Inflammatory macrophage (primary cell): ENCODE results near the gene CCDC57.

Experiments used
- DNase-seq, 2 donors: peaks; one replicate each; pipeline ENCODE4 v3.0.0-alpha.2; 2020 to 2022

CCDC57 gene

DNA sequence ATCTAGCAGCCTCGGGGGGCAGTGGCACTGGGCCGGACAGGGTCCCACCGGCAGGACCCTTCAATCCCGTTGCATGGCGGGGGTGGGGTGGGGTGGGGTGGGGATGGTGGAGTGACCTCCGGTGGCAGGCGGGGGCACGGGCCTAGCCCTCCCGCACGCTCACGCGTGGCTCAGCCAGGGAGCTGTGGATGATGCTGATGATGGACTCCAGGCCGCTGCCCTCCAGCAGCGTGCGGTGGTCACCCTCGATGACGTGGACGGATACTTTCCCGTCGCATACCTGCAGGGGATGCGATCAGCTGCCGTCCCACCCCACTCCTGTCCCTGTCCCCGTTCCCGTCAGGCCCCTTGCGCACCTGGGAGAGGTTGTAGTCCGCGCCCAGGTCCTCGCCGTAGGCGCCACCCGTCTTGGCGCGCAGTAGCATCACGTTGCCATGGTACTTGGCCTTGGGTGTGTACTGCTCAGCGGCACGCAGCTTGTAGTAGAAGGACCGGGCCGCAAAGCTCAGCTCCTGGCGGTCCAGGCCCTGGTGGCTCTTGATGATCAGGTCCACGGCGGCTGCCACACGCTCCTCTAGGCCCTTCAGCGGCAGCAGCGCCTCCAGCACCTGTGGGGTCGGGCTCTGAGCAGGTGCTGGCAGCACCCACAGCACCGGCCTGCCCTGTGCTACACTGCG is 133.5 kb downstream of the CCDC57 start:
- DNase-seq = no peak

DNA sequence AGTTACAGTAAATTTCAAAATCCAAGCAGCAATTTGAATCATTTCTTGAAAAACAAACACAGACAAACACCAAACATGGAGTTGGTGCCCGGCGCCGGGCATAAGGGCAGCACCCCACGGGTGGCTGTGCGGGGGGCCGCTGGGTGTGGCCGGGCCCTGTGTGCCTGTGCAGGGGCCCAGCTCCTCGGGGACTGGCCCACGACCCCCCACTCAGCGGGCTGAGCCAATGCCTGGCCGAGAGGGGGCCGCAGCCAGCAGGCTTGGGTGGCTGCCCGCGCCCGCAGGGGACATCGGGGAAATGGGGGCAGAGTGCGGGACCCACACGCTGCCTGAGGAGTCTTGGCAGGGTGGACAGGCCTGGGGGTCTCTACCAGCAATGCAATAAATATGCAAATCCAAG is 134.2 kb downstream of the CCDC57 start:
- DNase-seq = no peak

DNA sequence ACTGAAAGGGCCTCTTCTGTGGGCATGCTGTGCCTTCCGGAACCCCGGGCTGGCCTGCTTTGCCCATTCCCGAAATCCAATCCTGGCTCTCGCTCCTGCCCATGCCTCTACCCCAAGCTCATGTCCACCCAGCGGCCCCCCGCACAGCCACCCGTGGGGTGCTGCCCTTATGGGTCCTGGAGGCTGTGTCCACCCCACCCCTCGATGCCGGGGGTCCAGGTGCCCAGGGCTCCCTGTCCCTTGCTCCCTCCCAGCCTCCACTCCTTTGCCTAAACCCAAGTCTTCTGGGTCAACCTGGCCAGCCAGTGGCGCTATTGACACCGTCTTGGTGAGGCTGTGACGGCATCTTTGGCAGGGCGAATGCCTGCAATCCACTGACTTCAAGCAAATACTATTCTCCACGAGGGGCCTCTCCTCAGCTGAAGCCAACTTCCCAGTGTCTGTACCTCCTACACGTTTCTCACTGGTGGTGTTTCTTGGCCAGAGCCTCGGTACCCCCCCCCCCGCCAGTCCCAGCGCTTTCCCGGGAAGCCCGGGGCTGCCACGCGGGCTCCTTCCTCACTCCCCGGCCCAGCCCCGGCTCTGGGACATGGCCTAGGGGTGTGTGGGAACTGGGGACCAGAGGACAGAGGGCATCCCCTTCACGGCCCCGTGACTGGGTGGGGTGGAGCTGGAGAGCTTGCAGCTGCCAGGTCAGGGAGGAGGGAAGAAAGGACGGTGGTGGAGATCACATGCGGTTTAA is 134.9 kb downstream of the CCDC57 start:
- DNase-seq = no peak

DNA sequence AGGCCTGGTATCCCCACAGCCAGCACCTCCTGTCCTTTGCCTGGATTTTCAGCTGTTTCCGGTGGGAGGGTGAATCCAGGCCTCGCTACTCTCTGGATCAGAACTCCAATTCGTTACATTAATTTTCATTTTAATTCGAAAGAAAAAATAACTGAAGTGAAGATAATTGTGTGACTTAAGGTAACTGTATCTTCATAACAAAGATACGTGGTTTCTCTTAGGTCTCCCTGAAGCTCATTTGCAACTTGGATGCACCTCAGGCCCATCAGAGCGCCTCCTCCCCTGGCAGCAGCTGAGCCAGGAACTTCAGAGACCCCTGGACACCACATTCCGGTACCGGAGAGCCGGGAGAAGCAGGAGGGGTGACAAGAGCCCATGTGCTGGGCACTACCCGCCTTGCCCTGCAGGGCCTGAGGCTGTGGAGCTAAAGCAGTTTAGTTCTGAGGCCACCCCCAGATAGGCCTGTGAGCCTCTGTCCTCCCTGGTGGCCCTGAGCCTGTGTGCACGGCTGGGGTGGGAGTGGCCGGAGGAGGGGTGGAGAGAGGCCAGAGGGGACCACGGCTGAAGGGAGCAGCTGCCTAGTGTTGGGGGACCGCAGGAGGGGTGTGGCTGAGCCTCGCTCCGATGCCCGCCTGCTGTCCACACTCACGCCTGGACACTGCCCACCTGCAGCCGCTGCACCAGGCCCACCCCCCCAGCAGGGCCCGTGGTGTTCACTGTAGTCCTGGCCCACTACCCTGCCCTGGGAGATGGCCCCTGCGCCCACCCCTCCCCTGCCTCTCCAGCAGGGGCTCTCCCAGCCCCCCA is 135.7 kb downstream of the CCDC57 start:
- DNase-seq = no peak

DNA sequence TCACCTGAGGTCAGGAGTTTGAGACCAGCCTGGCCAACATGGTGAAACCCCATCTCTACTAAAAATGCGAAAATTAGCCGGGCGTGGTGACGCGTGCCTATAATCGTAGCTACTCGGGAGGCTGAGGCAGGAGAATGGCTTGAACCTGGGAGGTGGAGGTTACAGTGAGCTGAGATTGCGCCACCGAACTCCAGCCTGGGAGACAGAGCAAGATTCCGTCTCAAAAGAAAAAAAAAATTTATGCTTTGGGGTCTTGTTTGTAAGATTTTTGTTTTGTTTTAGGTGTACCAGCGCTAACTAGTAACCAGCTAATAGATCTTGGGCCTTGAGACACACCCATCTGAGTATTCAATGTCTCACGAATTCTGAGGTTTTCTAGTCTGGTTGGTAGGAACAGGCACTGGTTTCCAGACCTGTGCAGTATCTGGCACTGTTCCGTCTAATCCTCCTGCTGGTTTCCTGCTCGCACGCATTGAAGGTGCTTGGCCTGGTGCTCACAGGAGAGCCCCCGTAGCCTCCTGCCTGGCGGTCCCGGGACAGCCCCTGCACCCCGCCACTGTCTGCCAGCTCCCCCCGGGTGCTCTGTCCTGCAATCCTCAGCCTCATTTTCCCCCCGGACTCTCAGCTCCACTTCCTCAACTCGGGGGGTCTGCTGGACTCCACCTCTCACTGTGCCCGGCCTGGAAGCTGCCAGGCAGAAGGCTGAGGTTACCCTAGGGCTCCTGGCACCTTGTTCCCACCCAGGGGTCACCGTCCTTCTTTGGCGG is 136.4 kb downstream of the CCDC57 start:
- no peak for DNase-seq

DNA sequence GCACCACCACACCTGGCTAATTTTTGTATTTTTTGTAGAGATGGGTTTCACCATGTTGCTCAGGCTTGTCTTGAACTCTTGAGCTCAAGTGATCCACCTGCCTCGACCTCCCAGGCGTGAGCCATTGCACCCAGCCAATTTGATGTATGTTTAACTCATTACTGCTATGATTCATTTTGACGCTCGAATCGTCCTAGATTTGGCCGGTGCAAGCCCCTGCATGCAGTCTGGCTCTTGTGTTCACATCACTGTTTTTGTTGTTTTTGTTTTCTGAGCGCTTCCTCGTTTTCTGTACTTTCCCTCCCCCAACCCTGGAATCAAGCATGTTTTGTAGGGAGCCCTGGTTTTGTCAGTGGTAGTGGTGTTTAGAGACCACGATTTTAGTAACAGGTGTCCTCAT is 139.2 kb downstream of the CCDC57 start:
- DNase-seq = no peak

DNA sequence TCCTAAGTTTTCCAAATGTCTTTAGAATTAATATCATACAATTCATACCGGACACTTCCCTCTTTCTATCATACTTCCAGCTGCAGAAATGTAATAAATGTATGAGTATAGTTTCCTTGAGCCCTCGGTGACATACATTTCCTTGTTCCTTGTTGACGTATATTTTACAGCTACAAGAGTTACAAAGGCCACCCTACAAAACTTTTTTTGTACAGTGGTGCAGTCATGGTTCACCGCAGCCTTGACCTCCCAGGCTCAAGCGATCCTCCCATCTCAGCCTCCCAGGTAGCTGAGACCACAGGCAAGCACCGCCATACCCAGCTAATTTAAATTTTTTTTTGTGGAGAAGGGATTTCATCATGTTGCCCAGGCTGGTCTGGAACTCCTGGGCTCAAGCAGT is 139.8 kb downstream of the CCDC57 start:
- DNase-seq = no peak

DNA sequence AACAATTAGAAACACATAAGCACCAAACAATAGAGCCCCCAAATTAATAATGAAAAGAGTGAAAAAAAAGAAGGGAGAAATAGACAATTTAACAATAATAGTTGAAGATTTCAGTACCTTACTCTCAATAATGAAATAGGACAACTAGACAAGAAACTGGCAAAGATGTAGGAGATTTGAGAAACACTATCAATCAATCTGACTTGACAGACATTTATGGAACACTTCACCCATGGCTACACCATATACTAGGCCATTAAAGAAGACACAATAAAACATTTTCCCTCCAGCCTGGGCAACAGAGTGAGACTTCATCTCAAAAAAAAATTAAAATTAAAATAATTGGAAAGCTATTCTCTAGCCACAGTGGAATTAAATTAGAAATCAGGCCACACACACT is 142.0 kb downstream of the CCDC57 start:
- no peak for DNase-seq

DNA sequence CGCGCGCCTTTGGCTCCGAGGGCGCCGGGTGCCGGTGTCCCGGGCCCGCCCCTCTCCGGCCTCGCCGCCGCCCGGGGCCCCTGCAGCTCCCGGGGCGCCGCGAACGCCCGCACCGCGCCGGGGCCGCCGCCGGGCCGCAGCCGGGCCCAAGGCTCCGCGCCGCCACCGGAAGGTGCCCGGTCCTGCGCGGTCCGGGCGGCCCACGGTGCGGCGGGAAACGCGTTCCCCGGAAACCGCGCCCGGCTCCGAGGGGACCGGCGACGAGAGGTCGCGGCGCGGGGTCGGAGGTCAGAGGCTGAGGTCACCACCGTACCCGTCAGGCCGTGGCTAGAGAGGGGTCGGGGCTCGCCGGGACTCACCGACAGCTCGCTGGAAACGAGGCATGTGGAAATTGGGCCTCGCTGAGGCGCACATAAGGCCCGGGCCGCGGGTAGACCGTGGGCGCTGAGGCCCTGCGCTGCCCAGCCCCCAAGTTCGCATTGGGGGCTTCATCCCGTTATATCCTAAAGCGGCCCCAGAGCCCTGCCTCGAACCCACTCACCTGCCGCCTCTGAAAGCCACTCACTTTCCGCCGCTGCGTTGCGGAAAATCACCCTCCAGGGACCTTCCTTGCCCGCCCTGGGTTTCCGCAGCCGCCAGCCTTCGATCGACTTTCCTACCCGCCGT is 146.9 kb downstream of the CCDC57 start, which contains the start of gene DUS1L:
Gene DUS1L (minus strand): TSS at position 167 of the 666 bp plus-strand sequence. CDS start 745 bp downstream, outside the sequence.
- peak; percentile 67 to 74 for DNase-seq

DNA sequence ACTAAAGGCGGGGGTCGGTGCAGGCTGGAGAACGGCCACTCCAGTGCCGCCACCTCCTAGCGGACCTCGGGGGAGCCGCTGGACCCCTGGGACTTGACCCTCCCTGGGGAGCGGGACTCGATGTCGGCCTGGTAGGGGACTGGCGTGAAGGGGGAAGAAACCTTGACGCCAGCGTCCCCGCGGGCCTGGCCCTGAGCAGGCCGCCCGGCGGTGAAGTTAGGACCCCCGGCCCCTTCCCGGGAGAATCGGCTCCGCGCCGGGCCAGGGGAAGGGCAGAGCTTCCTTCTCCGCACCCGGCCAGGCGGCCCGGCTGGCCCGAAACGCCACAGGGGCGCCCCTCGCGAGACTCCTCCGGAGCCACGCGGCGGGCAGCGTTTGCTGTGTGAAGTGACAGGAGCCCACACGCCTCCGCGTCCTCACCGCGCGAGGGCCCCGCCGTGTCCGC is 147.4 kb downstream of the CCDC57 start:
- DNase-seq = peak in 1 of 2 donors; percentile 37

DNA sequence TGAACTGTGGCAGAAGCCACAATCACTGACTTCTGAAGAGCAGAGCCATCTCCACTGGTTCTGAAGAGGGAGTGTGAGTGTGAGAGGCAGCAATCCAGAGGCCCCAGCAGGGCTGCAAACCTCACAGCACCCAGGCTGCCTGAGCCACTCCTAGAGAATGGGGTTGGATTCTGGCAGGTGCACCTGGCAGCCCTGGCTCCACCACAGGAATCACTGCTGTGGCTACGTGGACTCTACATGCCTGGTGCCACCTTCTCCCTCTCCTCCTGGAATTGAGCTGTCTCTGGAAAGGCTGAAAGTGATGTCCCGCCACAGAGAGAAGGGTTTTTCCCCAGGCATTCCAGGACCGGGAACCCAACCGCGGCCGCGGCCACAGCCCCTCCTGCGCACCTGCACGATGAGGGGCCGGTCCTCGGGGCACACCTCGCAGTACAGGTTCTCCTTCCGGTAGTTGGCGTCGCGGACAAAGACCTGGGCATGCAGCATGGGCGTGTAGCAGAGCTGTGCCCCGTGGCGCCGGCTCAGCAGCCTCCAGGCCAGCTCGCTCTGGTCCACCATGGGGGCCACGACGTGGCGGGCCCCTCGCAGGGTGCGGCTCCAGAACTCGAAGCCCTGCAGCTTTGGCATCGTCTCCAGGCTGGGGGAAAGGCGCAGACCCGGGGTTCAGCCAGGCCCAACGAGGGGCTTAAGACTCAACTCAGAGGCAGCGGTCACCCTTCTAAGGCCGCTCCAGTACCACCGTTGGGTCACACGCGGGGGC is 148.0 kb downstream of the CCDC57 start:
- no peak for DNase-seq

DNA sequence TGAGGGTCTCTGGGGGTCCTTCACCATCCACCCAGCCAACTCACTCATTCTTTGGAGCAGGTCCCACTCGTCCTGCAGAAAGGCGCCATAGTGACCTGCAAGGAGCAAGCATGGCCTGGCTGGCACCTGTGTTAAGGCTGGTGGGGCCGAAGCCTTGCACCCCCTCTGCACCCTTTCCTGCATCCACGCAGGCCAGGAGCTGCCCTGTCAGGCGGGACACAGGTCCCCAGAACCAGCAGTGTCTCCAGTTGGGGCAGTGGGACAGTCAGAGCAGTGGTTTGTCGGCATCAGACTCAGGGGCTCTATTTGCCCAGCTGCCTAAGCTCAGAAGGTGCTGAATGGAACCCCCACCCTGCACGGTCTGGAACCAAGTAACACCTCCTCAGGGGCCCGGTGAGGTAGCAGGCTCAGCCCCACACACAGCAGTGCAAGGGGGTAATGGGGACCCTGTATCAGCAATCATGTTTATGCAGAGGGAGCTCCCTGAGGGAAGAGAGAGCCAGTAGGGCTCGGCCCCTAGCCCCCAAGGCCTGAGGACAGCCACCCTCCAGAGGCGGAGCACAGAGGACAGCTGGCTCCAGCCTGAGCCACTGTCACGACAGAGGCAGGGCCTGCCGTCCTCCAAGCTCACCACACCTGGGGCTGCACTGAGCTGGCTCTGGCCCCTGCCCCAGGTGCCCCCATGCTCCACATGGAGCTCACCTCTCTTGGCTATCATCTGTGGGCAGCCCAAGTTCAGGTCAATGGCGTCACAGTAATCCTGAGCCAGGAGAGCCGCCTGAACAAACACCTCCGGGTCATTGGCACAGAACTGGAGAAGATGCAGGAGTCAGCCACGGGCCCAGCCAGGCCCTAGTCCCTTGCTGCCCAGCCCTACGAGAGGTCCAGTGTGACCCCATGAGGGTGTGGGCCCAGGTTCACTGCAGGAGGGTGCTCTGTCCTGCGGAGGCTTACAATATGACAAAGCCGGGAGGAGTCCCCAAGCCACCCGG is 148.9 kb downstream of the CCDC57 start:
- no peak for DNase-seq

DNA sequence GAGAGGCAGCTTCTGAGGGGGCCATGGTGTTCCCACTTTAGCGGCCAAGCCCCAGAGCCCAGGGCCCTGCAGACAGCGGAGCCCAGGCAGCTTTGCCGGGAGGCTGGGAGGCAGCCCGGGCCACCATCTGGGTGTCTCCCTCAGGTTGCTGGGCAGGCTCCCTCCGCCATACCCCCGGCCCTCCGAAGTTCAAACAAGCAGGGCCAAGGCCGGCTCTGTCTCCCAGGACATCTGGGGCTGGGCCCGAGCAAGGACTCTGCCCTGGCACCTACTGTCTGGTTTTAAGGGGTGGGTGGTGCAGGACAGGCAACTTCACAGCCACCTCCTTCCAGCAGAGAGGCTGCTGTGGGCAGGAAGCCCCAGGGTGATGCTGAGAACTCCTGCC is 149.7 kb downstream of the CCDC57 start:
- DNase-seq = no peak

DNA sequence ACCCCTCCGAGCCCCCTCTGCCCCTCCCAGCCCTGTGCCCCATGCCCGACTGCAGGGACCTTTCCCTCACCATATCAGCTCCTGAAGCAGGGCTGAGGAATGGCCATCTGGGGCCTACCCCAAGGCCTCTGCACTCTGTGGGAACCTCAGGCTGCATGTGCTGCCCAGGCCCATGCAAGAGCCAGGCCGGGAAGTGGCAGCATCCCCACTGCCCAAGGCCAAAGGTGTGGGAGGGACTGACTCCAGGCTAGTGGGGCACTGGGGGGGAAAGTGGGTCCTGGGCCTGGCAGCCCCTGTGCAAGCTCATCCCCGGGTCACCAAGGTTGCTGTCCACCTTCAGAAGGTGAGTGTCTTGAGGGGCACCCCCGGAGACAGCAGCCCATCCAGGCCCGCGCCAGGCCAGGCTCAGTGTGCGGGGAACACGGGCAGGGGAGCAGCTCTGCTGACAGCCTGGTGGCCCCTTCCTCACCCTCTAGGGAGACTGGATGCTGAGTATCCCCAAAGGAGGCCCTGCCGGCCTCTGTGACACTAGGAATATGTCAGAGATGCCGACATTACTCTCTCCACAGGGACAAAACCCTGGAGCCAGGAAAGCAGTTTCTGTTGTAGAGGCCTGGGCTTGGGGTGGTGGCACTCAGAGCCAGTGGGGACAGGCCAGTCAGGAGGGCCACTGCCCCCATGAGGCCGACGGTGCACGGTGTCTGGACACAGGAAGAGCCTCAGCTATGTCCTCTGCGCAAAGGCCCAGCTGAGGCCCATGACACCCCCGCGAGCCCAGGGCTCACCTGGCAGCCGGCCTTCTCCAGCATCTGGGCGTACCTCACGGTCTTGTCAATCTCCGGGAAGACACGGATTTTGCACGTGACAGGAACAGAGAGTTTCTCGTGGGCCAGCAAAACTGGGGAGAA is 150.3 kb downstream of the CCDC57 start:
- peak in 1 of 2 donors; percentile 11 for DNase-seq

DNA sequence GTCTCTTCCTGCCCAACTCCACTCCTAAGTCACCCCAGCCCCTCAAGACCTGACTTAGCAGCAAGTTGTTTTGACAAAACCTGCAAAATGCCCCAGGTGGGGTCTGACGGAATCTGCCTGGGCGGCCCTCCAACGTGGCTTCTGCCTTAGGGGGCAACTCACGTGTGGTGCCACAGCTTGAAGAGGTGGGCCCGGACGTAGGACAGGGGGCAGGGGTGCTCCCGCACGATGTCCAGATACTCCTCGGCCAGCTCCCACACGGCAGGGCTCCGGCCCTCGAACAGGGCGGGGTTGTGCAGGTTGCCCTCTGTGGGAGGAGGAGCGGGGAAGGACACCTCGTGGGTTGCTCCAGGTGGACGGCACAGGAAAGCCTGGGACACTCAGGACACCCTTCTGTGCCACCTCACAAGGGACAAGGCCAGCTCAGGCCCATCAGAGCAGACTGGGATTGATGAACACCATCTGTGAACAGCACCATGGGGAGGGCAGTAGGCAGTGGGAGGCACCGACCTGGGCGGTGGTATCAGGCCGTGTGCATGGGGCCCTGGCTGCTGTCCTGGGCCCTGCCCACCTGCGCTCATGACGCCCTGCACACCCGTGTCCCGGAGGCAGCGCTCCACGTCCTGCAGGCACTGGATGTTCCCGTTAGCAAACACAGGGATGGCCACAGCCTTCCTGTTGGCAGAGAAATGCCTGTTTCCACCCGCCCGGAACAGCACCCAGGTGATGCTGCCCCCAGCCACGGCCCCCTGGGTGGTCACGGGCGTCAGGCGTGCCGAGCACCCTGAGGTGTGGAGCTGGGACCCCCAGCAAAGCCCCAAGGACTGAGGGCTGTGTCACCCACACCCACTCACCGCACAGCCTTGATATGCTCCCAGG is 151.4 kb downstream of the CCDC57 start:
- no peak for DNase-seq

DNA sequence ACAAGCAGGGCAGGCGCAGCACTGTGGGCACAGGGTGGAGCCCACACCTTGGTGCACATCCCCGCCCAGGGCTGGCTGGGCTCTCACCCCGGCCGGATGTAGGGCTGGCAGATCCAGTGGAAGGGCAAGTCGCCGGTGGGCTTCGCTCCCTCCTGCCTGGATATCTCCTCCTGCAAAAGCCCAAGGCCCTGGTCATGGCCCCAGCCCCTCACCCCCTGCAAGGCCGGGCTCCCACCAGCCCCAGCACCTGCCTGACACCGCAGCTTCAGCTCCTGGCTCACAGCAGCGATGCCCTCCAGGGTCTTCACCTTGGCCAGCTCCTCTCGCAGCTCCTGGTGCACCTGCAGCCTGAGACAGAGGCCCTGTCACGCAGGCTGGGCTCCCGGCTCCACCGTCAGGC is 152.0 kb downstream of the CCDC57 start:
- DNase-seq = no peak

DNA sequence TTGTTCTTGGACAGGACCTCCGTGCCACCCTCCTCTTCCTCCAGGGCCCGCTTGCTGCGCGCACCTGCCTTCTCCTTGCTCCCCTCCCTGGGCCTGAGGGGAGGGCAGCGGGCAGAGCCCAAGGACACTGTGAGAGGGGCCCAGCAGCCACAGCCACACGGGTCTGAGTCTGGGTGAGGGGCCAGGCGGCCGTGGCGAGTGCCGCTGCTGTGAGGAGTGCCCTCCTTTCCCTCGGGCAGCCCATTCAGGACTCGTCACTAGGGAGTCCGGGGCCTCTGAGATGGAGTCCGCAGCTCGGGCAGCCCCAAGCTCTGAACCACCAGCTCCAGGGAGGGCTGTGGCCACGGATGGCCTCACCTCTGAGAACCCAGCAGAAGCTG is 152.7 kb downstream of the CCDC57 start:
- no peak for DNase-seq
